HEK293 (cell line): ENCODE results near the gene MDGA2.

Experiments
- CTCF ChIA-PET: fragments of 350-600 bp; formaldehyde crosslinking; extraction: SDS; loops from one replicate; lab custom pipeline; 2021; ENCODE audit warnings: antibody characterized with exemption; lab: Yijun Ruan, JAX
- POLR2A ChIA-PET: fragments of 300-600 bp; formaldehyde crosslinking; extraction: SDS; loops from one replicate; lab custom pipeline; 2020; ENCODE audit warnings: antibody characterized with exemption, inconsistent platforms; lab: Yijun Ruan, JAX
- H3K27ac ChIP-seq: fragments of 200-500 bp; sonication (Bioruptor generic); 2 replicates; pipeline ENCODE4 v1.5.1; 2014; ENCODE audit warnings: low read depth, low read length, control low read depth, inconsistent platforms; ENCODE audit errors: extremely low read depth
- H3K36me3 ChIP-seq, 2 experiments: fragments of 200-500 bp in 1 of 2; sonication (Bioruptor generic) in 1 of 2; 1 replicate in 1 of 2; 2 replicates in 1 of 2; pipeline ENCODE4 v1.5.1; 2014 to 2017; ENCODE audit warnings: inconsistent platforms in 2 of 2, low read length in 2 of 2; ENCODE audit not compliant: control insufficient read depth in 2 of 2, insufficient read depth in 1 of 2
- H3K4me1 ChIP-seq: fragments of 200-500 bp; sonication (Bioruptor generic); 2 replicates; pipeline ENCODE4 v1.5.1; 2014; ENCODE audit warnings: mild to moderate bottlenecking, low read length, inconsistent platforms; ENCODE audit not compliant: control insufficient read depth, insufficient read depth
- H3K4me3 ChIP-seq: 2 replicates; pipeline ENCODE4 v1.5.1; 2011; ENCODE audit warnings: low read depth, mild to moderate bottlenecking, control low read depth, low read length, moderate library complexity
- H3K9me3 ChIP-seq: fragments of 200-500 bp; sonication (Bioruptor generic); 2 replicates; pipeline ENCODE4 v1.5.1; 2014; ENCODE audit warnings: low read depth, low read length, inconsistent platforms; ENCODE audit not compliant: control insufficient read depth, insufficient read depth
- AEBP2 ChIP-seq: fragments of 450-650 bp; formaldehyde crosslinking; IDR thresholded peaks from 2 replicates; pipeline ENCODE4 v1.5.1; 2016; ENCODE audit warnings: missing biosample characterization, missing genetic modification characterization, borderline replicate concordance
- GFI1B ChIP-seq: fragments of 450-650 bp; formaldehyde crosslinking; IDR thresholded peaks from 2 replicates; pipeline ENCODE4 v1.5.1; 2016; ENCODE audit warnings: missing biosample characterization, missing genetic modification characterization
- GLI4 ChIP-seq: fragments of 450-650 bp; formaldehyde crosslinking; IDR thresholded peaks from 2 replicates; pipeline ENCODE4 v1.5.1; 2016; ENCODE audit warnings: missing biosample characterization, missing genetic modification characterization
- GLIS2 ChIP-seq: fragments of 450-650 bp; formaldehyde crosslinking; IDR thresholded peaks from 2 replicates; pipeline ENCODE4 v1.5.1; 2016; ENCODE audit warnings: missing biosample characterization, missing genetic modification characterization
- HOXD13 ChIP-seq: sonication (generic); formaldehyde crosslinking; IDR thresholded peaks from 2 replicates; pipeline ENCODE4 v1.8.0; 2022; ENCODE audit warnings: missing genetic modification reagents, borderline replicate concordance
- PRDM1 ChIP-seq: fragments of 450-650 bp; formaldehyde crosslinking; IDR thresholded peaks from 2 replicates; pipeline ENCODE4; 2016; ENCODE audit warnings: missing biosample characterization, missing genetic modification characterization
- SP3 ChIP-seq: fragments of 450-650 bp; formaldehyde crosslinking; IDR thresholded peaks from 2 replicates; pipeline ENCODE4 v1.5.1; 2016; ENCODE audit warnings: missing biosample characterization, missing genetic modification characterization
- ZBTB6 ChIP-seq: fragments of 450-650 bp; formaldehyde crosslinking; IDR thresholded peaks from 2 replicates; pipeline ENCODE4 v1.5.1; 2017; ENCODE audit warnings: missing biosample characterization, missing genetic modification characterization
- ZBTB8A ChIP-seq: fragments of 450-650 bp; formaldehyde crosslinking; IDR thresholded peaks from 2 replicates; pipeline ENCODE4 v1.5.1; 2016; ENCODE audit warnings: missing biosample characterization, missing genetic modification characterization
- ZFHX2 ChIP-seq: fragments of 450-650 bp; formaldehyde crosslinking; conservative IDR thresholded peaks from 2 replicates; pipeline ENCODE4 v1.5.1; 2016; ENCODE audit warnings: missing biosample characterization, missing genetic modification characterization
- ZNF10 ChIP-seq: fragments of 450-650 bp; formaldehyde crosslinking; IDR thresholded peaks from 2 replicates; pipeline ENCODE4 v1.5.1; 2017; ENCODE audit warnings: missing biosample characterization, missing genetic modification characterization
- ZNF169 ChIP-seq: fragments of 450-650 bp; formaldehyde crosslinking; IDR thresholded peaks from 2 replicates; pipeline ENCODE4 v1.5.1; 2016; ENCODE audit warnings: missing biosample characterization, missing genetic modification characterization
- ZNF274 ChIP-seq, 2 experiments: fragments of 200-500 bp in 1 of 2; fragments of 450-650 bp in 1 of 2; sonication (Bioruptor generic) in 1 of 2; formaldehyde crosslinking in 1 of 2; IDR thresholded peaks; 2 replicates each; pipeline versions ENCODE4 v1.5.1 to v1.6.1; 2014 to 2016; ENCODE audit warnings: borderline replicate concordance in 1 of 2, inconsistent platforms in 1 of 2, low read length in 1 of 2, missing biosample characterization in 1 of 2, missing genetic modification characterization in 1 of 2
- ZNF324 ChIP-seq: fragments of 450-650 bp; formaldehyde crosslinking; IDR thresholded peaks from 2 replicates; pipeline ENCODE4 v1.5.1; 2016; ENCODE audit warnings: missing biosample characterization, missing genetic modification characterization
- ZNF510 ChIP-seq: fragments of 450-650 bp; formaldehyde crosslinking; IDR thresholded peaks from 2 replicates; pipeline ENCODE4 v1.5.1; 2018; ENCODE audit warnings: mild to moderate bottlenecking, missing genetic modification characterization, missing biosample characterization; ENCODE audit not compliant: insufficient replicate concordance
- ZNF514 ChIP-seq: fragments of 450-650 bp; formaldehyde crosslinking; IDR thresholded peaks from 2 replicates; pipeline ENCODE4 v1.5.1; 2016; ENCODE audit warnings: missing biosample characterization, missing genetic modification characterization
- ZNF658 ChIP-seq: fragments of 450-650 bp; formaldehyde crosslinking; IDR thresholded peaks from 2 replicates; pipeline ENCODE4; 2016; ENCODE audit warnings: missing biosample characterization, missing genetic modification characterization
- ZNF664 ChIP-seq: fragments of 450-650 bp; formaldehyde crosslinking; IDR thresholded peaks from 2 replicates; pipeline ENCODE4 v1.5.1; 2016; ENCODE audit warnings: missing biosample characterization, missing genetic modification characterization
- ZNF791 ChIP-seq: fragments of 450-650 bp; formaldehyde crosslinking; IDR thresholded peaks from 2 replicates; pipeline ENCODE4 v1.5.1; 2016; ENCODE audit warnings: missing biosample characterization, missing genetic modification characterization
- ZSCAN4 ChIP-seq: fragments of 450-650 bp; formaldehyde crosslinking; IDR thresholded peaks from 2 replicates; pipeline ENCODE4 v1.5.1; 2017; ENCODE audit warnings: missing biosample characterization, missing genetic modification characterization

The MDGA2 gene

GRCh38 chr14:47365233-47365632 lies 310.2 kb downstream of the MDGA2 start:
- Histone ChIP-seq H3K36me3 (no peaks in the 10 kb centered on the region), H3K4me1 (no peaks in the 10 kb centered on the region), H3K4me3 (no peak overlapping the region), H3K9me3 (no peaks in the 10 kb centered on the region), H3K27ac (no peak overlapping the region)
- ChIA-PET CTCF (no interaction called here), POLR2A (no interaction called here)
- TF ChIP-seq ZNF10 = no peak
- no peak for TF ChIP-seq GLI4 (tag by site-specific recombination)
- no peak for TF ChIP-seq ZNF510
- no peak for TF ChIP-seq ZFHX2 (tag by site-specific recombination)
- no peak for TF ChIP-seq GLIS2 (tag by site-specific recombination)
- TF ChIP-seq ZNF324 (tag by site-specific recombination) = no peak
- no peak for TF ChIP-seq ZBTB8A (tag by site-specific recombination)
- TF ChIP-seq SP3 (tag by site-specific recombination) = no peak
- TF ChIP-seq GFI1B = no peak
- TF ChIP-seq ZBTB6 (tag by site-specific recombination) = no peak
- no peak for TF ChIP-seq ZNF791 (tag by site-specific recombination)

GRCh38 chr14:47353186-47353585 lies 322.2 kb downstream of the MDGA2 start:
- Histone ChIP-seq H3K36me3 (no peaks in the 10 kb centered on the region), H3K27ac (no peak overlapping the region), H3K4me1 (no peaks in the 10 kb centered on the region), H3K9me3 (no peaks in the 10 kb centered on the region), H3K4me3 (no peak overlapping the region)
- ChIA-PET POLR2A (no interaction called here), CTCF (no interaction called here)
- TF ChIP-seq PRDM1 (tag by site-specific recombination) (no peak), AEBP2 (tag by site-specific recombination) (no peak)

- TF ChIP-seq AEBP2 (tag by site-specific recombination) = no peak
- TF ChIP-seq ZNF169 (tag by site-specific recombination) = no peak
- no peak for TF ChIP-seq ZNF658 (tag by site-specific recombination)
- no peak for TF ChIP-seq HOXD13
- no peak for TF ChIP-seq ZNF664 (tag by site-specific recombination)
- TF ChIP-seq ZSCAN4 (tag by site-specific recombination) = no peak
- TF ChIP-seq ZNF514 = no peak
- TF ChIP-seq ZFHX2 (tag by site-specific recombination) = no peak
- TF ChIP-seq ZNF274 (IDR thresholded peaks at IDR 0.05; ENCODE audit: low read length) = no peak
- no peak for TF ChIP-seq ZNF274 (tag by site-specific recombination; IDR thresholded peaks at IDR 0.05; ENCODE audit: borderline replicate concordance)
- no peaks in the 10 kb centered on the region for H3K9me3 ChIP-seq
- H3K4me1 ChIP-seq = no peaks in the 10 kb centered on the region
- no peak overlapping the region for H3K27ac ChIP-seq
- ChIA-PET POLR2A (no interaction called here), CTCF (no interaction called here)
- H3K4me3 ChIP-seq = no peak overlapping the region
- H3K36me3 ChIP-seq = no peaks in the 10 kb centered on the region
These were observed 328.6 kb downstream of the MDGA2 start for GRCh38 chr14:47346849-47347248.
